K562 (cell line): Measurements from ENCODE around the gene PTPN7. TPM values are rescaled to one million over a fixed set of nuclear protein-coding genes. Genes with fewer than 3 reads are reported as not detected.

ENCODE experiments used
- FOXJ3 ChIP-seq: sonication (generic); formaldehyde crosslinking; IDR thresholded peaks from 2 replicates; pipeline ENCODE4 v1.4.0; 2020; ENCODE audit warnings: mild to moderate bottlenecking, missing genetic modification reagents
- GABPB2 ChIP-seq: fragments of 250-450 bp; sonication (Bioruptor Pico); conservative IDR thresholded peaks from 2 replicates; pipeline ENCODE4 v1.5.1; 2021; ENCODE audit warnings: mild to moderate bottlenecking
- NCOA6 ChIP-seq: fragments of 450-650 bp; IDR thresholded peaks from 2 replicates; pipeline ENCODE4 v1.6.1; 2017; ENCODE audit warnings: mild to moderate bottlenecking
- NR4A1 ChIP-seq, 2 experiments: fragments of 250-450 bp in 1 of 2; fragments of 450-650 bp in 1 of 2; sonication (Bioruptor Pico) in 1 of 2; IDR thresholded peaks; 2 replicates each; pipeline versions ENCODE4 v1.4.0 to v1.6.1; 2016 to 2020; ENCODE audit warnings: mild to moderate bottlenecking in 2 of 2, missing compliant biosample characterization in 1 of 2, missing genetic modification characterization in 1 of 2, moderate library complexity in 1 of 2
- NRF1 ChIP-seq, 2 experiments: fragments of 450-650 bp; IDR thresholded peaks in 1 of 2; conservative IDR thresholded peaks in 1 of 2; 2 replicates each; pipeline ENCODE4 v1.6.1; 2014; ENCODE audit warnings: mild to moderate bottlenecking in 2 of 2
- PRDM10 ChIP-seq: fragments of 450-650 bp; IDR thresholded peaks from 2 replicates; pipeline ENCODE4 v1.6.1; 2018; ENCODE audit not compliant: partially characterized antibody
- REST ChIP-seq, 2 experiments: fragments of 450-650 bp; formaldehyde crosslinking in 1 of 2; IDR thresholded peaks; 2 replicates each; pipeline versions ENCODE4 v1.4.0 to v1.6.1; 2014 to 2020; ENCODE audit warnings: mild to moderate bottlenecking in 2 of 2, borderline replicate concordance in 1 of 2, low read depth in 1 of 2
- TAF1 ChIP-seq: IDR thresholded peaks from 2 replicates; pipeline ENCODE4 v1.6.1; 2011; ENCODE audit warnings: mild to moderate bottlenecking, low read length, moderate library complexity; ENCODE audit not compliant: insufficient read depth, control insufficient read depth, severe bottlenecking; ENCODE audit errors: extremely low read depth
- TEAD1 ChIP-seq, 2 experiments: fragments of 450-650 bp in 1 of 2; sonication (generic) in 1 of 2; formaldehyde crosslinking; IDR thresholded peaks; 2 replicates each; pipeline versions ENCODE4 v1.4.0 to v1.8.0; 2020 to 2022; ENCODE audit warnings: mild to moderate bottlenecking in 2 of 2, missing genetic modification reagents in 1 of 2
- ZEB2 ChIP-seq: fragments of 450-650 bp; IDR thresholded peaks from 2 replicates; pipeline ENCODE4 v1.6.1; 2016
- ZNF511 ChIP-seq: sonication (generic); formaldehyde crosslinking; IDR thresholded peaks from 2 replicates; pipeline ENCODE4 v1.8.0; 2022; ENCODE audit warnings: mild to moderate bottlenecking, missing genetic modification reagents
- ZNF639 ChIP-seq, 2 experiments: fragments of 200-800 bp in 1 of 2; sonication (Bioruptor generic) in 1 of 2; sonication (generic) in 1 of 2; formaldehyde crosslinking in 1 of 2; IDR thresholded peaks in 1 of 2; conservative IDR thresholded peaks in 1 of 2; 2 replicates each; pipeline versions ENCODE4 v1.5.0 to v1.6.1; 2016 to 2020; ENCODE audit warnings: missing compliant biosample characterization in 1 of 2, missing genetic modification characterization in 1 of 2, missing genetic modification reagents in 1 of 2
- polyA plus RNA-seq, 8 experiments: library from polyadenylated mRNA; depleted of rRNA in 4 of 8; stranded (reverse) in 5 of 8; unstranded in 3 of 8; fragments of >200 nt; fragmentation: Nextera tagmentation in 2 of 8; fragmentation: Illumina TruSeq in 1 of 8; extraction: Ambion mirVana in 2 of 8; extraction: Trizol in 1 of 8; gene quantifications; 2 replicates each; pipeline versions ENCODE4 v1.2.1 to v1.2.3, GENCODE V29; 2011 to 2014; ENCODE audit warnings: inconsistent platforms in 1 of 8, missing spikeins in 1 of 8
- total RNA-seq, 7 experiments: library from RNA; depleted of rRNA in 6 of 7; stranded (reverse); fragments of >200 nt in 6 of 7; fragmentation: Illumina TruSeq in 2 of 7; extraction: Trizol in 2 of 7; gene quantifications; 2 replicates each; pipeline versions ENCODE4 v1.2.1 to v1.2.3, GENCODE V29; 2011 to 2021; ENCODE audit warnings: low replicate concordance in 1 of 7

PTPN7 gene
- total and polyA plus RNA-seq, 9 of the 15 experiments (the other 6 are each of a cell fraction or from before 2014, with no cell fraction given): 18.7 to 144 (median 120) TPM

GRCh38 chr1:202160377-202160940 is at the start of gene PTPN7 (continued):
- TF ChIP-seq NR4A1 (CRISPR knock-in tag; IDR thresholded peaks at IDR 0.05) (peak; percentile 85; the same call in 1 of the 2 replicates), NR4A1 (tag; IDR thresholded peaks at IDR 0.05) (no peak), ZEB2 (no peak), REST (IDR thresholded peaks at IDR 0.05; ENCODE audit: borderline replicate concordance) (no peak), REST (CRISPR knock-in tag; IDR thresholded peaks at IDR 0.05; ENCODE audit: low read depth) (no peak), NCOA6 (no peak), GABPB2 (CRISPR knock-in tag) (no peak), FOXJ3 (CRISPR knock-in tag) (no peak), TEAD1 (CRISPR knock-in tag; IDR thresholded peaks at IDR 0.05) (no peak; a peak in 1 of 4 replicates), TAF1 (peak; percentile 58), ZNF511 (CRISPR knock-in tag) (no peak), NRF1 (conservative IDR thresholded peaks at IDR 0.05 in 1 of 2, IDR thresholded peaks at IDR 0.05 in 1 of 2) (no peak), ZNF639 (CRISPR knock-in tag; conservative IDR thresholded peaks at IDR 0.05 in 1 of 2, IDR thresholded peaks at IDR 0.05 in 1 of 2) (0 out of 4 replicates have a peak, but pooled peaks of 1 of the 2 experiments have one; percentile 21), PRDM10 (no peak)
